Astrocyte (in vitro differentiated cells and primary cell): ENCODE measurements around the gene CEP63.

Experiments
- CTCF ChIP-seq: IDR thresholded peaks from 2 replicates; pipeline ENCODE4 v1.5.1; 2011; ENCODE audit warnings: low read depth, mild to moderate bottlenecking, inconsistent platforms, low read length, moderate library complexity; ENCODE audit not compliant: insufficient read depth
- EZH2 ChIP-seq: IDR thresholded peaks from 2 replicates; pipeline ENCODE4 v1.6.1; 2012; ENCODE audit warnings: mild to moderate bottlenecking, low read length, inconsistent platforms; ENCODE audit not compliant: insufficient read depth

GRCh38 chr3:134476306-134476705 lies 9.6 kb upstream of the CEP63 start:
- no peak for TF ChIP-seq CTCF
- no peak for TF ChIP-seq EZH2
